Neural crest cell (in vitro differentiated cells): Measurements from ENCODE around the gene TCERG1L. TPM values are rescaled to one million over a fixed set of nuclear protein-coding genes. Genes with fewer than 3 reads are reported as not detected.

Experiments used
- DNase-seq: peaks from one replicate; pipeline ENCODE4 v3.0.0; 2021; ENCODE audit warnings: low read depth, mixed read lengths, low spot score
- H3K27ac Mint-ChIP-seq: one replicate; pipeline ENCODE4 v1.8.0; 2021; ENCODE audit warnings: mild to moderate bottlenecking, mixed read lengths; ENCODE audit not compliant: unreplicated experiment
- H3K27me3 Mint-ChIP-seq: 2 replicates; pipeline ENCODE4 v1.8.0; 2021; ENCODE audit warnings: low read depth, mild to moderate bottlenecking, mixed read lengths
- H3K36me3 Mint-ChIP-seq: 2 replicates; pipeline ENCODE4 v1.8.0; 2021; ENCODE audit warnings: low read depth, mild to moderate bottlenecking, mixed read lengths
- H3K4me1 Mint-ChIP-seq: 2 replicates; pipeline ENCODE4 v1.8.0; 2021; ENCODE audit warnings: mixed read lengths
- H3K4me3 Mint-ChIP-seq: one replicate; pipeline ENCODE4 v1.8.0; 2021; ENCODE audit warnings: mild to moderate bottlenecking, mixed read lengths
- H3K9me3 Mint-ChIP-seq: 2 replicates; pipeline ENCODE4 v1.8.0; 2021; ENCODE audit warnings: mixed read lengths
- total RNA-seq: library from RNA; stranded (reverse); gene quantifications from 2 replicates; pipeline ENCODE4 v1.2.1, GENCODE V29; 2021
- TF ChIP-seq, protein P1 (sequence below): fragments of 200-600 bp; sonication (generic); conservative IDR thresholded peaks from 2 replicates; pipeline ENCODE4 v1.5.0; 2021; ENCODE audit warnings: antibody characterized with exemption, mild to moderate bottlenecking

The TCERG1L gene
- total RNA-seq, 1 donor from 2014 or later = 0.96 TPM

DNA sequence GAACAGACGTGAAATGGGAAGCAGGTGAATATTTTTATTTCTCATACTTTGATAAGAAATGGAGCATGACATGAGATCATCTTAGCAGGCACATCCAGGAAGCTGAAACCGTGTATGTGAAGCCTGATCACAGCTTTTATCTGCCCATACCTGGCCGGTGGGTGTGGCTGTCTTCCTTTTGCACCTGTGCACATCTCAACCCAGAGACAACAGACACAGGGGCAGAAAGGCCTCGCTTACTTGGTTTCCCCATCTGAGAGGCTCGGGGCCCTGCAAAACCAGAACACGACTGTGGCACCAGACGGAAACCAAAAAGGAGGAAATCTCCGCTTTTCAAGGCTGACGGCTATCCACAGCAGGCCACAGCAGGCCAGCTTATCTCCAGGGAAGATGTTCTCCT is 116.4 kb downstream of the TCERG1L start:
- H3K27me3 Mint-ChIP-seq = peaks cover 10% of the 10 kb centered on the region
- DNase-seq = no peak
- peaks cover 4% of the 10 kb centered on the region for H3K4me1 Mint-ChIP-seq
- H3K4me3 Mint-ChIP-seq = no peak overlapping the region
- H3K27ac Mint-ChIP-seq = no peak overlapping the region
- H3K9me3 Mint-ChIP-seq = no peaks in the 10 kb centered on the region
- H3K36me3 Mint-ChIP-seq = no peaks in the 10 kb centered on the region
- TF ChIP-seq, protein P1, sequence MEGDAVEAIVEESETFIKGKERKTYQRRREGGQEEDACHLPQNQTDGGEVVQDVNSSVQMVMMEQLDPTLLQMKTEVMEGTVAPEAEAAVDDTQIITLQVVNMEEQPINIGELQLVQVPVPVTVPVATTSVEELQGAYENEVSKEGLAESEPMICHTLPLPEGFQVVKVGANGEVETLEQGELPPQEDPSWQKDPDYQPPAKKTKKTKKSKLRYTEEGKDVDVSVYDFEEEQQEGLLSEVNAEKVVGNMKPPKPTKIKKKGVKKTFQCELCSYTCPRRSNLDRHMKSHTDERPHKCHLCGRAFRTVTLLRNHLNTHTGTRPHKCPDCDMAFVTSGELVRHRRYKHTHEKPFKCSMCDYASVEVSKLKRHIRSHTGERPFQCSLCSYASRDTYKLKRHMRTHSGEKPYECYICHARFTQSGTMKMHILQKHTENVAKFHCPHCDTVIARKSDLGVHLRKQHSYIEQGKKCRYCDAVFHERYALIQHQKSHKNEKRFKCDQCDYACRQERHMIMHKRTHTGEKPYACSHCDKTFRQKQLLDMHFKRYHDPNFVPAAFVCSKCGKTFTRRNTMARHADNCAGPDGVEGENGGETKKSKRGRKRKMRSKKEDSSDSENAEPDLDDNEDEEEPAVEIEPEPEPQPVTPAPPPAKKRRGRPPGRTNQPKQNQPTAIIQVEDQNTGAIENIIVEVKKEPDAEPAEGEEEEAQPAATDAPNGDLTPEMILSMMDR = no peak

DNA sequence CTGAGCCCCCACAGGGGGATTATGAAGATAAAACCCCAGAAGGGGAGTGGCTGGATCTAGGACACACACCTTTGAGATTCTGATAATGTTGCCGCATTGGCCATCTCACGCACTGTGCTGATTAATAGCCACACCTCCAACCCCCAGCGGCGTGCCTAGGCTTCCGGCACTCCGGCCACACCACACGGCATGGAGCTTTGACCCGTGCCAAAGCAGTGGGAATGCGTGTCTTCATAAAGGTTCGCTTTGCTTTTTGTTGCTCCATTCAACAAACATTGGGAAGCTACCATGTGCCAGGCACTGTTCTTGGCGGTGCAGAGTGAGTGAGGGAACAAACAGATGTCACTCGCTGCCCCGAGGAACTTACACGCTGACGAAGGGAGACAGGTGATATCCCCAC is 117.6 kb downstream of the TCERG1L start:
- Mint-ChIP-seq H3K27ac (no peak overlapping the region), H3K9me3 (no peaks in the 10 kb centered on the region), H3K27me3 (peaks cover under 1% of the 10 kb centered on the region), H3K4me3 (no peak overlapping the region), H3K4me1 (no peaks in the 10 kb centered on the region), H3K36me3 (no peaks in the 10 kb centered on the region)
- TF ChIP-seq, protein P1 = no peak
- DNase-seq = no peak

DNA sequence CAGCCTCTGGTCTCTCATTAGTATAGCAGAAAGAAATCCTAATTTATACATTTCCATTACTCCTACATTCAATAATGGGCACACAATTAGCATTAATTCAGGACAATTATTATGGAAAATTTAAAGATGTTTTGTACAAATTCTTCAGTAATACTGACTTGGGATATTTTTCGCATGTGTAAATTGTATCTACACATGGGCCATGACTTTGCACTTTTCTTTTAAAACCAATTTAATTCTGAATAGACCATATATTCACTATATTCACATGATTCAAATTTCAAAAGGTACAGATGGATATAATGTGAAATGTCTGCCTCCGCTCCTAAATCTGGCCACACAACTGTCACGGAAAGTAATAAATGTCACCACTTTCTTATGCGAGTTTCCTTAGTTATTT is 123.0 kb downstream of the TCERG1L start:
- Mint-ChIP-seq H3K4me3 (no peak overlapping the region), H3K27ac (no peak overlapping the region), H3K27me3 (no peaks in the 10 kb centered on the region), H3K4me1 (peaks cover 8% of the 10 kb centered on the region), H3K9me3 (no peaks in the 10 kb centered on the region), H3K36me3 (no peaks in the 10 kb centered on the region)
- no peak for DNase-seq
- TF ChIP-seq, protein P1 = no peak

- Mint-ChIP-seq H3K27ac (no peak overlapping the region), H3K4me1 (peaks cover 8% of the 10 kb centered on the region), H3K9me3 (no peaks in the 10 kb centered on the region), H3K36me3 (no peaks in the 10 kb centered on the region), H3K27me3 (no peaks in the 10 kb centered on the region), H3K4me3 (no peak overlapping the region)
- no peak for DNase-seq
- TF ChIP-seq, protein P1 = no peak
Observed at GRCh38 chr10:131187926-131188325, 123.6 kb downstream of the TCERG1L start.

DNA sequence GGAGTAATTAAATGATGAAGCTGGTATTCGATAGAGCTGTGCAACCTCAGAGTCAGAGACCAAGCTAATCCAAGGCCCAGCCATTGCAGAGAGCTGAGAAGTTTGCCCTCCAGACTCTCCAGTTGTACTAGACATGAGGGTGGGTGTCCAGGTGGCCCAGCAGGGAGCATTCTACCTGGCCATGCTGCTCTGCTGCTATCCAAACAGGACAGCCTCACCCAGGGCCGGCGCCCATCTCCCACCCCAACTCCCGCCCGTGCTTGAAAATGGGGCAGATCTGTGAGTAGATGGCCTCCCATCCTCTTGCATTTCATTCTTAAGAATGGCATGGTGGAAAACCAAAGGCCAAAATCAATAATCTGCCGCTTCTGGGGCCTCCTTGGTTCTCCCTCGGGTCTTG is 124.2 kb downstream of the TCERG1L start:
- no peaks in the 10 kb centered on the region for H3K27me3 Mint-ChIP-seq
- H3K9me3 Mint-ChIP-seq = no peaks in the 10 kb centered on the region
- H3K4me3 Mint-ChIP-seq = no peak overlapping the region
- peaks cover 8% of the 10 kb centered on the region for H3K4me1 Mint-ChIP-seq
- no peak overlapping the region for H3K27ac Mint-ChIP-seq
- no peaks in the 10 kb centered on the region for H3K36me3 Mint-ChIP-seq
- DNase-seq = no peak
- TF ChIP-seq, protein P1 = no peak
